GM20000 (cell line): Measurements from ENCODE around the gene HEXIM1.
A peak's percentile ranks its signal among the peaks of the same experiment; 100 is the strongest.

ENCODE experiments used
- DNase-seq: peaks from one replicate; pipeline ENCODE4 v3.0.0; 2012; ENCODE audit warnings: low spot score
- CTCF ChIP-seq: IDR thresholded peaks from 2 replicates; pipeline ENCODE4 v1.5.1; 2012; ENCODE audit warnings: mild to moderate bottlenecking, control low read depth; ENCODE audit errors: extremely low read depth, missing control alignments

The HEXIM1 gene

DNA sequence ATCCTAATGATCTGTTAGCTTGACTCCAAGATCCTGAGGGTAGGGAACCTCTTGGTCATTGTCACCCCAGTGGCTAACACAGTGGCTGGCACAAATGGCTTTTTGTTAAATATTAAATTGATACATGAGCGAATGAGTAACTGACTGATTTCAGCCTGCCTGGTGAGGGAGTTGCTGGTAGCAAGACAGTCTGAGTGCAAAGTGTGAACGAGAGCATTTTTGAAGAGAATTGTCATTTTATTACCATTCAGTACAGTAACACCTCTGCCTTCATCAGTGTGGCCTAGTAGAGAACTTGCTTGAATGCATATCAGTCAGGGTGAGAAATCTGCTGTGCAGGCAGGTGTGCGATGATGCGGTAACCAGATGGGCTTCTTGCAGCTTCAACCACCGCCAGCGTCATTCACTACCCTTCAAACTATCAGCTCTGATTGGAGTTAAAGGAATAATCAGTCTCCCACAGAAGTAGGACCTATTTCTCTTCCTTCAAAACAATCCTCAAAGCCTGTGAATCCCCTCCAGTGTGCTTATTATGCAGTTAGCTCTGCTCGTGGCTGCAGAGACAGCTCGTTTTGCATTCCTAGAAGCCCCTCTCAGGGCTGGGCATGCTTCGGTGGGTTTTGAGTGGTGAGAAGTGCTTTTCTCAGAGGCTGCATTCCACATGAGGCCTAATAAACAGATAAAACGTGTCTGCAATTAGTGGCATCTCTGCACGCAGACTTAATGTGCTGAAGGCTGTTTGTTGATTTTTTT lies 42.4 kb downstream of the HEXIM1 start:
- TF ChIP-seq CTCF = no peak
- no peak for DNase-seq

DNA sequence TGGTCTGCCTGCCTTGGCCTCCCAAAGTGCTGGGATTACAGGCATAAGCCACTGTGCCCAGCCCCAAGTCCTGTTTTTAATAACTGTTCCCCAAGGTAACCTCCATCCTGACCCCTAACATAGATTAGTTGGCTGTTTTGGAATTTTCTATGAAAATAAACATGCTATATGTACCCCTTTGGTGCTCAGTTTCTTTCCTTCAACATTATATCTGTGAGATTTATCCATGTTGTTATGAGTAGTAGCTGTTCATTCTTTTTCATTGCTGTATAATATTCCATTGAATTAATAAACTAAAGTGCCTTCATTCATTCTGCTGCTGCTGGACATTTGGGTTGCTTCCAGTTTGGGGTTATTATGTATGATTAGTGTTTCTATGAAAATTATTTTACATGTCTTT lies 47.1 kb downstream of the HEXIM1 start:
- TF ChIP-seq CTCF = no peak

DNA sequence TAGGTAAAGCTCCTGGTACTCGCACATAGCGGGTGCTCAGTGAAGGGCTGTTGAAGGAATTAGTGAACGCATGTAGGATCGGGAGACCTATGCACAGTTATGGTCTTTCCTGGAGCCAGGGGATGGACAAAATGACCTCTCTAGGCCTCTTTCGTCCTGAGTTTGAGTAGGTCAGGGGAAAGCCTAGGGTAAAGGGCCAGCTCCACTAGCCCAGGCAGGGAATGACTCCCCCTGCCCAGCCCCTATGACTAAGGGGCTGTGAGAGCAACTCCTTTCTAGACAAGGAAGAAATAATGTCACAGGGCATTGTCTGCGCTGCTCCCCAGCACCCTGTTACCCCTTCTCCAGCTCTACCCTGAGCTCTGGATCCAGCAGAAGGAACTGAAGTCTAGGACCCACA lies 48.8 kb downstream of the HEXIM1 start:
- no peak for DNase-seq
- TF ChIP-seq CTCF = no peak

More for the DNA sequence above, 47.1 kb downstream of the HEXIM1 start:
- DNase-seq = no peak

- peak; percentile 85 for TF ChIP-seq CTCF
- peak; percentile 85 for DNase-seq
These were observed 49.5 kb downstream of the HEXIM1 start for GRCh38 chr17:45197555-45198334.

DNA sequence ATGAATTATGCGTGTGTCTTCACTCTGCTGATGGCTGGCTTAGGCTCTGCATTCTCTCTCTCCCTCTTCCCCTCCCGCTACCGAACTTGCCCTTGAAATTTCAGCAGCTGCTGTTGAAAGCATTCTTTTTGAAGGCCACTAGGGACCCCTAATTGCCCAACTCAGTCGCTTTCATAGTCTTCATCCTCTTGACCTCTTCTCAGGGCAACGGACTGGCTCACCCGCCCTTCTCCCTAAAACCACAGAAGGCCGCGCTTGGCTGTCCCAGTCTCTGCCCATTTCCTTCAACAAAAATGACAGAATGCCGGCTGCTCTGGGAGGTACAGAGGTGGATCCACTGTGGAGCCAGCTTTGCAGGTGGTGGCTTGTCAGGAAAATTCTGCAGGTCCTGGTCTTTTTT lies 52.4 kb downstream of the HEXIM1 start:
- no peak for TF ChIP-seq CTCF
- no peak for DNase-seq

DNA sequence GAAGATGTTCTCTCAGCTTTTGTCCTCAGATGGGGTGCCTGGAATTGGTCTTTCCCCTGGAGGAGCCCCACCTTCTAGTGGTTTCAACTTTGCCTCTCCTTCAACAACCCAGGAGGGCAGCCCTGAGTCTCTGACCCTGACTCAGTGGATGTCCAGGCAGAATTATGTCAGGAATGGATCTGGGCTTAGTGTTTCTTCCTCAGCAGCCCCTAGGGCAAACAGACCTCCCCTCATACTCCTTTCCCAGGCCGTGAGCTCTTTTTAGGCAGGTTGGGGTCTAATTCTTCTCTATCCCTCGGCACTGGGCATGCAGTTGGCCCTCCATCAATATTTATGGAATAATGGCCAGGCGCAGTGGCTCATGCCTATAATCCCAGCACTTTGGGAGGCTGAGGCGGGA lies 53.2 kb downstream of the HEXIM1 start:
- no peak for TF ChIP-seq CTCF
- DNase-seq = no peak
